Muscle of leg (tissue), 11 donors: Measurements from ENCODE around the gene PRSS48. TPM values are rescaled to one million over a fixed set of nuclear protein-coding genes. Genes with fewer than 3 reads are reported as not detected.
"Not testable (repeated sequence)": the region's sequence is repeated elsewhere in the genome, so short reads cannot be mapped to it uniquely, and the experiment has no call there.

Experiments
- DNase-seq: peaks from one replicate; pipeline ENCODE4 v3.0.0; 2013
- H3K27ac ChIP-seq: one replicate; pipeline ENCODE4 v1.5.1; 2013; ENCODE audit warnings: mild to moderate bottlenecking, low read length, control low read depth
- H3K27me3 ChIP-seq: one replicate; pipeline ENCODE4 v1.6.1; 2013; ENCODE audit warnings: low read length; ENCODE audit not compliant: control insufficient read depth, insufficient read depth
- H3K36me3 ChIP-seq: one replicate; pipeline ENCODE4 v1.6.1; 2013; ENCODE audit warnings: low read length; ENCODE audit not compliant: control insufficient read depth, insufficient read depth
- H3K4me1 ChIP-seq: one replicate; pipeline ENCODE4 v1.6.1; 2013; ENCODE audit warnings: low read length; ENCODE audit not compliant: control insufficient read depth, insufficient read depth
- H3K4me3 ChIP-seq: one replicate; pipeline ENCODE4 v1.5.1; 2013; ENCODE audit warnings: low read length, control low read depth
- H3K9me3 ChIP-seq: replicated peaks from 2 replicates; pipeline ENCODE4 v1.6.1; 2013; ENCODE audit warnings: low read depth, low read length; ENCODE audit not compliant: control insufficient read depth
- WGBS: methylation state at CpG from one replicate; pipeline ENCODE4 v1.1.5; 2013; ENCODE audit warnings: missing lambda C conversion rate; ENCODE audit not compliant: insufficient coverage; 5-methylcytosine and 5-hydroxymethylcytosine counted together
- polyA plus RNA-seq, 8 donors: library from polyadenylated mRNA; unstranded; fragments of 120-200 nt; gene quantifications; one replicate each; pipeline versions ENCODE4 v1.2.1 to v1.2.3, GENCODE V29; 2013; ENCODE audit warnings: inconsistent platforms in 1 of 8, low replicate concordance in 1 of 8; ENCODE audit not compliant: insufficient read length in 8 of 8, insufficient read depth in 1 of 8
- total RNA-seq: library from RNA; stranded (reverse); fragments of 120-200 nt; gene quantifications from one replicate; pipeline ENCODE4 v1.2.4, GENCODE V29; 2013

The PRSS48 gene
- total and polyA plus RNA-seq, 9 donors: 0.13 TPM; not detected in 8

DNA sequence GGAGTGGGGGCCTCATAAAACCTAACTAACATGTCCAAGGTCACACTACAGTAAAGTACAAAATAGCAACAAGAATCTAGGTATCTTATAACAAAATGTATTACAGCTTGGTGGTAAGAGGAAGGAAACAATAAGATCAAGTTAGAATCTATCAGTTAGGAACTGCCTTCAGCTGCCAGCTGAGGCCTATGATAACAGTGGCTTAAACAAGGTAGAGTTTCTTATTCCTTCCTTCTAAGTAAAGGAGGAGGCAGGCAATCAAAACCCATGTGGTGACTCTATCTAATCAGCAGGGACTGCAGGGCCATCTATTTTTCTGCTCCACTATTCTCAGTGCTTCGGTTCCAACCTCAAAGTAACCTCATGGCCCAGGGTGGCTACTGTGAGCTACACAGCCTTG is 37.5 kb downstream of the PRSS48 start:
- Histone ChIP-seq H3K36me3 (no peaks in the 10 kb centered on the region), H3K4me1 (no peaks in the 10 kb centered on the region), H3K9me3 (no peaks in the 10 kb centered on the region), H3K4me3 (no peak overlapping the region), H3K27me3 (no peaks in the 10 kb centered on the region), H3K27ac (no peak overlapping the region)
- no CpG with 5 or more reads among the region's 1 CpG for WGBS
- no peak for DNase-seq

DNA sequence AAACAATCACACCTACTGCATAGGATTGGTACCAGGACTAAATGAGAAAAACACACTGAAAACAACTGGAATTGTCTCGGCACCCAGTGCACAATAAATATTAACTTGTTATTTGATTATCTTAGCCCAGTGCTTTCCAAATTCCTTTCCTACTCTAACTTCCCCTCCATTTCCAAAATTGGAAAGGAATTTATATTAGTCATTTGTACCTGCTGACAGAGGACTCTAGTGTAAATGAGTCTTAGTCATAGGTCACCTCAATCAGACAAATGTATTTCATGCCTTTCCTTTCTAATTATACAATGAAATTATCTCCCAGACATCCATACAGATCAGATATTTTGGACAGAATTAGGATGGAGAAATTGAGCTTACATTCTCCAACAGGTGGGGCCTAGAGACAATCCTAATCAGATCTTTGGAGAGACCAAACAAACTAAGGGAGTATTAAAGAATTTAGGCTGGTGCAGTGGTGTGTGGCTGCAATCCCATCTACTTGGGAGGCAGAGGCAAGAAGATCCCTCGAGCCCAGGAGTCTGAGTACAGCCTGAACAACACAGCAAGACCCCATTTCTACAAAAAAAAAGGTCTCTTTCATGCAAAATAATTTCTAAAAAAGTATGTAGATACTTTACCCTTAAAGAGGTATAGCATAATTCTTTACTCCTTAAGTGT is 38.4 kb downstream of the PRSS48 start:
- Histone ChIP-seq H3K36me3 (no peaks in the 10 kb centered on the region), H3K4me3 (no peak overlapping the region), H3K4me1 (no peaks in the 10 kb centered on the region), H3K27me3 (no peaks in the 10 kb centered on the region), H3K27ac (no peak overlapping the region), H3K9me3 (no peaks in the 10 kb centered on the region)
- no CpG with 5 or more reads among the region's 2 CpGs for WGBS
- DNase-seq: no peak

DNA sequence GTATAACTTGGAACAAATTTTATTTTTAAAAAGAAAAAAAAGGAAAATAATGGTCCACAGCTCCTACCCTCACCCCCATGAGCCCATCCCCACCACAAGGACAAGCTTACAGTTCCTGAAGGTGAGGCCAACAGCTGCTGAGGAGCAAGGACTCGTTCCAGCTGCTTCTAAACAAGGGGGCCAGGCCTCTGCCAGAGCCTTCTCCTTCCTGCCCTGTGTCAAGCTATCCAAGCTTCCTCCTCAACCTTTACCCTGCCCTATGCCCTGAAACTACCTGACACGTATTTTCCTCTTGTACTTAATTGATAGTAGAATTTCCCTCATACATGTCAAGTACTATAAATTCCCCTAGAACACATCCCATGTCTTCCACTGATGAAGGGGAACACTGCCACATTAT is 39.7 kb downstream of the PRSS48 start:
- DNase-seq: no peak
- H3K4me1 ChIP-seq: no peaks in the 10 kb centered on the region
- H3K9me3 ChIP-seq: no peaks in the 10 kb centered on the region
- H3K4me3 ChIP-seq: no peak overlapping the region
- WGBS: 40% methylated on average over 1 of the region's 2 CpGs
- H3K27me3 ChIP-seq: no peaks in the 10 kb centered on the region
- no peaks in the 10 kb centered on the region for H3K36me3 ChIP-seq
- no peak overlapping the region for H3K27ac ChIP-seq

DNA sequence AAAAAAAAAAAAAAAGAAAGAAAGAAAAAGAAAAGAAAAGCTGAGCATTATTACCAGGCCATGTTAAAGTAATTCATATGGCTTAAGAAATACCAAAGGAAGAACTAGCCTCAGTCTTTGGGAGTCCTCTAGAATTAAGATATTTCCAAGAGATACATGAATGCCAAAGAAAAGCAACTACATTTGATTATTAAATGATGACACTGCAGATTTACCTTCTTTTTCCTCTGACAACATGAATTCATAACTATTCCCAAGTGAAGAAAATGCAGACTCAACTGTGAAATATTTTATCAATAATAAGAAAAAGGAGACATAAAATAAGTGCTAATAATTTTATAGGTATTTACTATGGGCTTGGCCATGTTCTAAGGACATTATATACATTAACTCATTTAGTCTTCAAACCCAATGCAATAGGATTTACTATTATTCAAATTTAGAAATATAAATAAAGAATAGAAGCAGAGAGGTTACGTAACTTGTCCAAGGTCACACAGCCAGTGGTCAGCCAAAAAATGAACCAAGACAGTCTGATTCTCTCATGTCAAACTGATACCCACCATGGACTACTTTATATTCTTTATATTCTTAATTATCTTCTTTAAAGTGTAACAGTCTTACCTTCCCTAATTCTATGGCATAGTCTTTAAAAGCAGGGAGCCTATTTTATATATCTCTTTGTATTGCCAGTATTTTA is 41.5 kb downstream of the PRSS48 start:
- Histone ChIP-seq H3K27me3 (no peaks in the 10 kb centered on the region), H3K4me1 (no peaks in the 10 kb centered on the region), H3K4me3 (no peak overlapping the region), H3K9me3 (no peaks in the 10 kb centered on the region), H3K27ac (no peak overlapping the region), H3K36me3 (no peaks in the 10 kb centered on the region)
- DNase-seq: no peak
- no CpG with 5 or more reads among the region's 1 CpG for WGBS

DNA sequence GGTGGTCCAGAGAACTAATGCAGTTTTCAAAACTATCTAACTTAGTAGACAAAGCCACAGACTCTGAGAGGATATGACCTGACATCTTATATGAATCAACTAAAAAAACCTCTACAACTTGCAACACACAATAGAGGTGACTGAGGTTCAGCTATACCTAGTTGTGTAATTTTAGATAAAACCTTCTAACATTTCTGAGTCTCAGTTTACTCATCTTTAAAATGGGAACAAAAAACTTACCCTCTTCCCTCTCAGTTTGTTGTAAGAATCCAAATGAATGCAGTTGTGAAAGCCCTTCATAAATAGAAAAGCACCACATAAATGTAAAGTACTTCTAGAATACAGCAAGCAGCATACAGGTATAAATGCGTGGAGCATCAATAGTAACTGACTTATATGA is 42.5 kb downstream of the PRSS48 start:
- Histone ChIP-seq H3K9me3 (no peaks in the 10 kb centered on the region), H3K36me3 (no peaks in the 10 kb centered on the region), H3K4me3 (no peak overlapping the region), H3K27ac (no peak overlapping the region), H3K27me3 (no peaks in the 10 kb centered on the region), H3K4me1 (peaks cover 2% of the 10 kb centered on the region)
- no peak for DNase-seq
- no CpG with 5 or more reads among the region's 1 CpG for WGBS

DNA sequence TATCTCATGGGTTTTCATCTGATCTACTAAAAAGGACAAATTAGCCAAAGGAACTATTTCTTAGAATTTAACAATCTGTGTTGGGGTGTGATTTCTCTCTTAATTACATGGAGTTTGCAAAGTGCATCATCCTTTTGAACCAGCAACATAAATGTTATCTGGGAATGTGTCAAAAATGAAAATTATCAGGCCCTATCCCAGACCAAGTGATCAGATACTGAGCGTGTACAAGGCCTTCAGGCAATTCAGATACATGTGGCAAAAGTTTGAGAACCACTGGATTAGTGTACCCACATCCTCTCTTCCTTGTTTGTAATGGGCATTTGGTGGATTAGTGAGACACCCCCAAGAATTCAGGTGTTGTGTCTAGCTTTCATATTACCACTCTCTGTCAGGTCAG is 44.6 kb downstream of the PRSS48 start:
- peaks cover 9% of the 10 kb centered on the region for H3K27me3 ChIP-seq
- H3K4me3 ChIP-seq: no peak overlapping the region
- peaks cover 10% of the 10 kb centered on the region for H3K4me1 ChIP-seq
- H3K9me3 ChIP-seq: no peaks in the 10 kb centered on the region
- no peaks in the 10 kb centered on the region for H3K36me3 ChIP-seq
- WGBS: no CpG with 5 or more reads among the region's 1 CpG
- H3K27ac ChIP-seq: no peak overlapping the region
- DNase-seq: no peak

DNA sequence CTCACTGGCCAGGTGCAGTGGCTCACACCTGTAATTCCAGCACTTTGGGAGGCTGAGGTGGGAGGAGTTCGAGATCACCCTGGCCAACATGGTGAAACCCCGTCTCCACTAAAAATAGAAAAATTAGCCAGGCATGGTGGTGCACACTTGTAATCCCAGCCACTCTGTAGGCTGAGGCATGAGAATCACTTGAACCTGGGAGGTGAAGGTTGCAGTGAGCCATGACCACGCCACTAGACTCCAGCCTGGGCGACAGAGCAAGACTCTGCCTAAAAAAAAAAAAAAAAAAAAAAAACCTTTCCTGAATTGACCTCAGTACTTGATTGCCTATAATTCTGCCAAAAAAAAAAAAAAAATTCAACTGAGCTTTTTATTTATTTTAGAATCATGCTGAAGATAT is 45.2 kb downstream of the PRSS48 start:
- not testable (repeated sequence) for H3K4me3 ChIP-seq, H3K4me1 ChIP-seq, H3K9me3 ChIP-seq, H3K27me3 ChIP-seq, H3K27ac ChIP-seq, DNase-seq, H3K36me3 ChIP-seq
- WGBS: no CpG with 5 or more reads among the region's 4 CpGs

DNA sequence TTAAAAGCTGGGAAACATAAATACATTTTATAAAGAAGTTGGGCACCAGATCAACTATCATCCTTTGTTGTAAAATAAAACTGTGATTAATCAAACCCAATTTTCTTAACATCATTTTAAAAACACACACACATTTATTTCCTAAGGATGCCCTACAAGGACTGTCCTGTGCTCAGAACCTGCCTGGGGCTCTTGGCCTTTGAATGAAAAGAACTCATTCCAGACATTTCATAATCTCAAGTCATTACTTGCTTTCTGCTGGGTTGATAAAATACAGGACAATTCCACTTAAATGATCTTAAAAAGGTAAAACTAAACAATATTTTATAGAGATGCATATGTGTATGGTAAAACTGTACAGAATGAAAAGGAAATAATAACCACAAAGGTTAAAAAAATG is 45.6 kb downstream of the PRSS48 start:
- peaks cover 10% of the 10 kb centered on the region for H3K4me1 ChIP-seq
- H3K4me3 ChIP-seq: no peak overlapping the region
- no peaks in the 10 kb centered on the region for H3K36me3 ChIP-seq
- no peak overlapping the region for H3K27ac ChIP-seq
- no peaks in the 10 kb centered on the region for H3K9me3 ChIP-seq
- DNase-seq: no peak
- H3K27me3 ChIP-seq: peaks cover 9% of the 10 kb centered on the region

DNA sequence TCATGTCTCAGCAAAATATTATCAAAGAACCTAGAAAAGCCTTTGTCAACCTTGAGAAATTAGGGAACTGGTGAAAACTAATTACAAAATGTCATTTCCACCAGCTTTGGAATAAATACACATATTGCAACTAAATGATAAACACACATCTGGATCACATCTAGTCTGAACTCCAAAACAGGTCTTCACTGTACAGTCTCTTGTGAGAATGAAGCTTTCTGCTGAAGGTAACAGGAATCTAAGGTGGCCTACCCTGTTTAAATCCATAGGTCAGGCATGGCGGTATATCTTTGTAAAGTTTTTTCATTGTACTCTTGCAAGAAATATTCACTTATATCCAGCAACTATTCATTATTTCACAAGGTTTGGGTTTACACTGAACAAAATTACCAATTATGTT is 46.7 kb downstream of the PRSS48 start:
- no peaks in the 10 kb centered on the region for H3K9me3 ChIP-seq
- H3K27ac ChIP-seq: no peak overlapping the region
- no peak overlapping the region for H3K4me3 ChIP-seq
- no peak for DNase-seq
- H3K27me3 ChIP-seq: peaks cover 9% of the 10 kb centered on the region
- WGBS: no CpG with 5 or more reads among the region's 1 CpG
- no peaks in the 10 kb centered on the region for H3K36me3 ChIP-seq
- peaks cover 10% of the 10 kb centered on the region for H3K4me1 ChIP-seq

DNA sequence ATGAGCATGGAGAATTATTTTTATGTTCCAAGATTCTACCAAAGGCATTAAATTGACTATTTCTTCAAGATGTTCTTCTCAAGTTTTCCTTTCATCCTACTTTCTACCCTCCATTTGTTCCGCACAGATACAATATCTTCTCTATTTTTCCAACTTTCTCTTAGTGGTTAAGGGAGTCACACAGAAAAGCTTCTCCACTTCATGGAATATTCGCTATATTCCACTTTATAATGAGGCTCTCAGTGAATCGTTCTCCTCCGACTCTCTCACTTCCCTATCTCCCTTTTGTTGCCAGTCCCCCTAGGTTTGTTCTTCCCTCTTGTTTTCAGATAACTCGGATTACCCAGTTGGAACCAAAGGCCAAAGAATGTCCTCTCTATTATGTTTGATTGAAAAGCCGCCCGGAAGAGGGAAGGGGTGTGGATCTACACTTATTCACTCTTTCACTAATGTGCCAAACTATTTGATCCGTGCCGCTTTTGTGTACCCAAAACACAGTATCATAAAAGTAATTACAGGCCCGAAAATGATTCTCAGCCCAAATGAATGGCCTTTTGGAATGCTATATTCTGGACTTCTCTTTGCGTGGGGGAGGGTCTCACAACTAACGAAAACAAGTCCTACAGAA is 47.3 kb downstream of the PRSS48 start:
- peak overlapping the region; percentile 63 for H3K4me3 ChIP-seq
- peak; percentile 46 for DNase-seq
- no peaks in the 10 kb centered on the region for H3K36me3 ChIP-seq
- H3K4me1 ChIP-seq: peaks cover 10% of the 10 kb centered on the region
- no peaks in the 10 kb centered on the region for H3K9me3 ChIP-seq
- H3K27me3 ChIP-seq: peaks cover 9% of the 10 kb centered on the region
- 12% methylated on average over 5 of the region's 12 CpGs for WGBS
- peak overlapping the region; percentile 5 for H3K27ac ChIP-seq
